Bronchial epithelial cell (primary cell): ENCODE data around the gene HSPA4. TPM values are rescaled to one million over a fixed set of nuclear protein-coding genes. Genes with fewer than 3 reads are reported as not detected.
A peak's percentile ranks its signal among the peaks of the same experiment; 100 is the strongest.
"Not testable (repeated sequence)": the region's sequence is repeated elsewhere in the genome, so short reads cannot be mapped to it uniquely, and the experiment has no call there.

Source experiments
- DNase-seq: peaks from one replicate; pipeline ENCODE4 v3.0.0-alpha.2; 2010; ENCODE audit warnings: low read depth
- FAIRE-seq: peaks from 2 replicates; lab custom pipeline; 2011; peaks lifted over from hg19 to GRCh38; lab: Jason Lieb, UNC
- H3K27me3 ChIP-seq: 2 replicates; pipeline ENCODE4 v1.5.1; 2011; ENCODE audit warnings: low read length; ENCODE audit not compliant: control insufficient read depth, insufficient read depth
- H3K36me3 ChIP-seq: 2 replicates; pipeline ENCODE4 v1.5.1; 2011; ENCODE audit warnings: low read length; ENCODE audit not compliant: control insufficient read depth, insufficient read depth
- H3K4me3 ChIP-seq: 2 replicates; pipeline ENCODE4 v1.5.1; 2011; ENCODE audit warnings: mild to moderate bottlenecking, low read depth, low read length, control low read depth
- CTCF ChIP-seq: IDR thresholded peaks from 2 replicates; pipeline ENCODE4 v1.5.1; 2011; ENCODE audit warnings: mild to moderate bottlenecking, moderate library complexity, low read length, control low read depth, inconsistent platforms; ENCODE audit not compliant: insufficient read depth, severe bottlenecking
- total RNA-seq: library from RNA; depleted of rRNA; stranded (reverse); fragments of >200 nt; gene quantifications from 2 replicates; pipeline ENCODE4 v1.2.1, GENCODE V29; 2014

HSPA4 gene
- 122 and 142 TPM in 2 replicates for total RNA-seq

GRCh38 chr5:133051542-133052316 lies at the start of gene HSPA4:
TSS of gene HSPA4 (plus strand) at chr5:133052013. CDS start at chr5:133052251, 238 bp downstream.
- Histone ChIP-seq H3K36me3 (peaks cover 1% of the 10 kb centered on the region), H3K27me3 (no peaks in the 10 kb centered on the region), H3K4me3 (peak within 1 kb of the TSS; percentile 82)
- no peak for TF ChIP-seq CTCF
- no peak for FAIRE-seq
- peak; percentile 95 for DNase-seq

DNA sequence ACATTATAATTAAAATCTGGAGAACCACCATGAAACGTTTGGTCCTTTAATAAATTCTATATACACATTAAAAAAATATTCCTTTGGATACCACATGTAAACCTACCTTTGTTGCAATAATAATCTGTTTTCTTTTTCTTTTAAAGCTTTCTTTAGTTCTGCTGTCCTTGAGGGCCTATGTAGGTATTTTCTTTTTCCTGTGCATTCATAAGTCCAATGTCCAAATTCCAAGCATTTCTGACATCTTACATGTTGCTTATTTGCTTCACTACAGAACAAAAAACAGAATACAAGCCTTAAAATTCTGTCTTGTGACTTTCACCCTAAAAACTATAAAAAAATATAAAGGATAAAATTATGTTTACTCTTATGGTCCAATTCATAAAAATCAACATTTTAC lies 45.2 kb upstream of the HSPA4 start:
- Histone ChIP-seq H3K36me3 (no peaks in the 10 kb centered on the region), H3K27me3 (no peaks in the 10 kb centered on the region), H3K4me3 (no peak overlapping the region)
- DNase-seq (no peak), FAIRE-seq (no peak)
- no peak for TF ChIP-seq CTCF

DNA sequence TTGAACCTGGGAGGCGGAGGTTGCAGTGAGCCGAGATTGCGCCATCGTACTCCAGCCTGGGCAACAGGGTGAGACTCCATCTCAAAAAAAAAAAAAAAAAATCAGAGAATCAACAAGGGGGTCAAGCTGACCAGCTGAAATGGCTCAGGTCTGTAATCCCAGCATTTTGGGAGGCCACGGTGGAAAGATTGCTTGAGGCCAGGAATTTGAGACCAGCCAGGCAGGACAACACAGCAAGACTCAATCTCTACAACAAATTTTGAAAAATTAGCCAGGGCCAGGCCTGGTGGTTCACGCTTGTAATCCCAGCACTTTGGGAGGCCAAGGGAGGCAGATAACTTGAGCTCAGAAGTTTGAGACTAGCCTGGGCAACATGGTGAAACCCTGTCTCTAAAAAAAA lies 43.4 kb upstream of the HSPA4 start:
- not testable (repeated sequence) for H3K36me3 ChIP-seq, FAIRE-seq, H3K27me3 ChIP-seq, H3K4me3 ChIP-seq, DNase-seq

DNA sequence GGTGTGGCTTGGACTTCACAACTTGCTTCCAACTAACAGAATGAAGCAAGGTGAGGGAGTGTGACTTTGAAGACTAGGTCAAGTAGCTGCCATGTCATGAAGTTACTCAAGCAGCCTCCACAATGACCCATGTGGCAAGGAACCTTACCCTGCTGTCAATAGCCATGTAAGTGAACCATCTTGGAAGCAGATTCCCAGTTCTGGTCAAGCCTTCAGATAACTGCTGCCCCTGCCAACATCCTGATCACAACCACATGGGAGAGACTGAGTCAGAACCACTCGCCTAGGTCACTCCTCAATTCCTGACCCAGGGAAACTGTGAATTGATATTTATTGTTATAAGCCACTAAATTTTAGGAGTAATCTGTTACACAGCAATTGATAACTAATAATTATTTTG lies 36.3 kb upstream of the HSPA4 start:
- Histone ChIP-seq H3K4me3 (no peak overlapping the region), H3K27me3 (no peaks in the 10 kb centered on the region), H3K36me3 (peaks cover 2% of the 10 kb centered on the region)
- TF ChIP-seq CTCF, result no peak
- no peak for FAIRE-seq
- no peak for DNase-seq

GRCh38 chr5:133017964-133018363 lies 33.8 kb upstream of the HSPA4 start:
- Histone ChIP-seq H3K36me3 (peaks cover 2% of the 10 kb centered on the region), H3K27me3 (no peaks in the 10 kb centered on the region), H3K4me3 (no peak overlapping the region)
- no peak for DNase-seq
- TF ChIP-seq CTCF, result no peak
- FAIRE-seq, result no peak

DNA sequence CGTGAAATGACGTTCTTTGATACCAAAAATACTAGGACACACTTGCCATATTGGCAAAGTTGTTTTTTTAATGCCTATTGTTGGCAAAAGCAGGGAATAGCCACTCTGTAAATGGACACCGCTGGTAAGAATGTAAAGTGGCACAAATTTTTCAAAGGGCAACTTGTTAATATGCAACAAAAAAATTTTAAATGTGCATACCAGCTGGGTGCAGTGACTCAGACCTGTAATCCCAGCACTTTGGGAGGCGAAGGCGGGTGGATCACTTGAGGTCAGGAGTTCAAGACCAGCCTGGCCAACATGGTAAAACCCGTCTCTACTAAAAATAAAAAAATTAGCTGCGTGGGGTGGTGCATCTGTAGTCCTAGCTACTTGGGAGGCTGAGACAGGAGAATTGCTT lies 32.3 kb upstream of the HSPA4 start:
- not testable (repeated sequence) for H3K4me3 ChIP-seq, H3K36me3 ChIP-seq, FAIRE-seq, H3K27me3 ChIP-seq, DNase-seq
